Osteoblast (primary cell): ENCODE data around the gene AGBL1. TPM values are rescaled to one million over a fixed set of nuclear protein-coding genes. Genes with fewer than 3 reads are reported as not detected.

Experiments used
- DNase-seq: peaks from one replicate; pipeline ENCODE4 v3.0.0; 2011; ENCODE audit warnings: low spot score, mixed read lengths; ENCODE audit not compliant: insufficient read length; ENCODE audit errors: missing footprints
- H2AFZ ChIP-seq: 2 replicates; pipeline ENCODE4 v1.6.0; 2011; ENCODE audit warnings: mild to moderate bottlenecking, low read length
- H3K27ac ChIP-seq: 2 replicates; pipeline ENCODE4 v1.5.1; 2011; ENCODE audit warnings: mild to moderate bottlenecking, low read depth, low read length, moderate library complexity
- H3K27me3 ChIP-seq: 2 replicates; pipeline ENCODE4 v1.6.0; 2012; ENCODE audit warnings: mild to moderate bottlenecking, control low read depth, inconsistent platforms, low read length, moderate library complexity; ENCODE audit not compliant: insufficient read depth
- H3K36me3 ChIP-seq: 2 replicates; pipeline ENCODE4 v1.5.1; 2011; ENCODE audit warnings: mild to moderate bottlenecking, low read length, control low read depth, moderate library complexity; ENCODE audit not compliant: insufficient read depth
- H3K4me1 ChIP-seq: 2 replicates; pipeline ENCODE4 v1.5.1; 2011; ENCODE audit warnings: mild to moderate bottlenecking, low read length, control low read depth, moderate library complexity; ENCODE audit not compliant: insufficient read depth
- H3K4me2 ChIP-seq: 2 replicates; pipeline ENCODE4 v1.6.0; 2011; ENCODE audit warnings: mild to moderate bottlenecking, low read length; ENCODE audit not compliant: insufficient read depth
- H3K4me3 ChIP-seq: fragments of 200-600 bp; sonication (generic); 3 replicates; pipeline ENCODE4 v1.5.1; 2012; ENCODE audit warnings: mild to moderate bottlenecking, low read length, inconsistent platforms; ENCODE audit not compliant: insufficient read depth
- H3K79me2 ChIP-seq: 2 replicates; pipeline ENCODE4 v1.6.0; 2012; ENCODE audit warnings: mild to moderate bottlenecking, low read length, control low read depth, inconsistent platforms; ENCODE audit not compliant: insufficient read depth
- H3K9me3 ChIP-seq: 2 replicates; pipeline ENCODE4 v1.5.1; 2011; ENCODE audit warnings: low read depth, low read length, control low read depth
- H4K20me1 ChIP-seq: 2 replicates; pipeline ENCODE4 v1.6.0; 2012; ENCODE audit warnings: mild to moderate bottlenecking, low read length, control low read depth; ENCODE audit not compliant: insufficient read depth
- CTCF ChIP-seq: IDR thresholded peaks from 2 replicates; pipeline ENCODE4 v1.5.1; 2011; ENCODE audit warnings: mild to moderate bottlenecking, low read depth, low read length, moderate library complexity; ENCODE audit errors: extremely low read depth
- total RNA-seq: library from RNA; depleted of rRNA; stranded (reverse); fragments of >200 nt; gene quantifications from 2 replicates; pipeline ENCODE4 v1.2.3, GENCODE V29; 2012

AGBL1 gene
- total RNA-seq, 1 donor: not detected

- no peaks in the 10 kb centered on the region for H3K4me1 ChIP-seq
- H3K27me3 ChIP-seq: no peaks in the 10 kb centered on the region
- no peak overlapping the region for H3K4me2 ChIP-seq
- no peak for DNase-seq
- H4K20me1 ChIP-seq: no peaks in the 10 kb centered on the region
- no peak overlapping the region for H3K4me3 ChIP-seq
- no peak overlapping the region for H2AFZ ChIP-seq
- H3K79me2 ChIP-seq: no peaks in the 10 kb centered on the region
- TF ChIP-seq CTCF: no peak
- H3K9me3 ChIP-seq: no peaks in the 10 kb centered on the region
- no peak overlapping the region for H3K27ac ChIP-seq
- no peaks in the 10 kb centered on the region for H3K36me3 ChIP-seq
Measured at GRCh38 chr15:86558686-86559085, 479.0 kb downstream of the AGBL1 start.

GRCh38 chr15:86568378-86568777 is 488.7 kb downstream of the AGBL1 start:
- no peak overlapping the region for H3K27ac ChIP-seq
- H2AFZ ChIP-seq: no peak overlapping the region
- H3K4me3 ChIP-seq: no peak overlapping the region
- no peaks in the 10 kb centered on the region for H3K27me3 ChIP-seq
- no peak for TF ChIP-seq CTCF
- peak; percentile 62 for DNase-seq
- no peaks in the 10 kb centered on the region for H3K9me3 ChIP-seq
- H3K4me1 ChIP-seq: no peaks in the 10 kb centered on the region
- H4K20me1 ChIP-seq: no peaks in the 10 kb centered on the region
- H3K79me2 ChIP-seq: no peaks in the 10 kb centered on the region
- no peak overlapping the region for H3K4me2 ChIP-seq
- H3K36me3 ChIP-seq: no peaks in the 10 kb centered on the region

- no peaks in the 10 kb centered on the region for H4K20me1 ChIP-seq
- TF ChIP-seq CTCF: no peak
- peaks cover 2% of the 10 kb centered on the region for H3K9me3 ChIP-seq
- H3K27me3 ChIP-seq: no peaks in the 10 kb centered on the region
- no peaks in the 10 kb centered on the region for H3K79me2 ChIP-seq
- H3K4me2 ChIP-seq: no peak overlapping the region
- no peak overlapping the region for H2AFZ ChIP-seq
- DNase-seq: no peak
- H3K27ac ChIP-seq: no peak overlapping the region
- no peaks in the 10 kb centered on the region for H3K36me3 ChIP-seq
- no peak overlapping the region for H3K4me3 ChIP-seq
- no peaks in the 10 kb centered on the region for H3K4me1 ChIP-seq
Measured at GRCh38 chr15:86570738-86571137, 491.1 kb downstream of the AGBL1 start.

DNA sequence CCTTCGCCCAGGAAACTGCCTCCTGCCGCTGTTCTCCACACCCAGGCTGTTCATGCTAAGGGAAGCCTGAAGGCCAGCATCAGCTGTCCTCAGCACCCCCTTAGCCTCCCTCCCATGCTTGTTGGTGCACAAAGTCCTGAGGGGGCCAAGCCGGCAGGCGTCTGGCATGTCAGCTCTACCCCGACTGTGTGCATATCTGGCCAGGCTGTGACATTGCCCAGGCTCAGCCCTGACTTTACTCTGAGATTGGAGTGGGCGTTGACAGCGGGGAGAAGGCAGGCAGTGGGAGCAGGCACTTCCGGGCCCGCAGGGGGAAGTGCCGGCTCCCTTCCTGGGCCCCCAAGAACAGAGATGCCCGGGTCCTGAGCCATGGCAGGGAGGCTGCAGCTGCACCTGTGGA is 492.2 kb downstream of the AGBL1 start:
- Histone ChIP-seq H3K9me3 (peaks cover 2% of the 10 kb centered on the region), H3K79me2 (no peaks in the 10 kb centered on the region), H3K27me3 (no peaks in the 10 kb centered on the region), H3K4me3 (no peak overlapping the region), H3K36me3 (no peaks in the 10 kb centered on the region), H3K4me1 (no peaks in the 10 kb centered on the region), H3K27ac (no peak overlapping the region), H2AFZ (no peak overlapping the region), H4K20me1 (no peaks in the 10 kb centered on the region), H3K4me2 (no peak overlapping the region)
- no peak for TF ChIP-seq CTCF
- no peak for DNase-seq
